Measurements from ENCODE around the gene SPOUT1.

The SPOUT1 gene

DNA sequence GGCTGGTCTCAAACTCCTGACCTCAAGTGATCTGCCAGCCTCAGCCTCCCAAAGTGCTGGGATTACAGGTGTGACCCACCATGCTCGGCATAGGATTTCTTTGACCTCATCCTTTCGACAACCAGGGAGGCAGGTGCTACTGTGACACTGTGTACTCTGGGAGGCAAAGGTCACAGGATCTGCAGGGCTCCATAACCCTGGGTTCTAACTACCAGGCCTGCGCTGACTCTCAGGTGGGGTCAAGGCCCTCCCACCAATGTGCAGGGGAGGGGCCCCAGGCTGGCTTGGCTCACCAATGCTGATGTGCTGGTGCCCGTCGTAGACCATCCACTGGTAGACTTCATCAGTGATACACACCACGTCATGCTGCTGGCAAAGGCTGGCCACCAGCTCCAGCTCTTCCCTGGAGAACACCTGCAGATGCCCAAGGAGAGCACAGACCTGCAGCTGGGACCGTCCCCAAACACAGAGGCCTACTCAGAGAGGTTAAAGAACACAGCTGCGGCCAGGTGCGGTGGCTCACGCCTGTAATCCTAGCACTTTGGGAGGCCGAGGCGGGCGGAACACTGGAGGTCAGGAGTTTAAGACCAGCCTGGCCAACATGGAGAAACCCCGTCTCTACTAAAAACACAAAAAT, 7.0 kb upstream of the SPOUT1 start:
- DNase-seq (ENCODE audit: low read depth): no peak

DNA sequence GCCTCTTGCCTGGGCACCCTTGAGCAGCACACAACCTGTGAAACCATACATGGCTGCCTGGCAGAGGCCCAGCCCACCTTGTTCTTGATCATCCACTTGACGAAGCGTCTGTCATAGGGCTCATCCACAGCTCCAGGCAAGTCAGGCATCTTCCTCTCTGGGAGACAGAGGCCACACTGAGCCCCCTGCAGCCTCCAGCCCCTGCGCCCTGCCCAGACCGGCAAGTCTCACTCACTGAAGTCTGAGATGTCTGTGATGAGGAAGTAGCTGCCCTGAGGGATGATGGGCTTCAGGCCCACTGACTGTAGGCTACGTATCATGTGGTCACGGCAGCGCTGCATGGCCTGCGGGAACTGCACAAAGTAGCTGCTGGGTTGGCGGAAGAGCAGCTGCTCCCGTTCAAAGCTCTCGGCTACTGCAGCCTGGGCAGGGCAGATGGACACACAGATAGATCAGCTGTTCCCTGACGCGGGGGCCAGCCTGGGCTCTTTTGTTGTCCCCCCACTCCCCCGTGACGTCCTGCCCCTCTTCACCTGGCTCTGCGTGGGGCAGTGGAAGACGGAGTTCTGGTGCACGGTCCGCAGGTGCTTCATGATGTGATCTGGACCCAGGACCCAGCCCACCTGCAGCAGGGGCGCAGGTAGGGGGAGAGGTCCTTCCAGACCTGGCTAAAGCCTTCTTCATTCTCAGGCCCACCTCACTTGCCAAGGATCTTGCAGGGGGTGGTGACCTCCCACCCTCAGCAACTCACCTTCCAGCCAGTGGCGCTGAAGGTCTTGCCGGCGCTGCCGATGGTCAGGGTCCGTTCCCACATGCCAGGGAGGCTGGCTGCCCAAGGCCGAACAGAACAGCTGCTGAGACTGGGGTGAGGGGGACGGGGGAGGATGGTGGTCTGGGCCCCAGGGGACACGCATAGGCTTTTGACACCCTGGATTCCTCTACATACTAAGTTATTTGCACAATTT, 5.9 kb upstream of the SPOUT1 start:
- no peak for DNase-seq (ENCODE audit: low read depth)

DNA sequence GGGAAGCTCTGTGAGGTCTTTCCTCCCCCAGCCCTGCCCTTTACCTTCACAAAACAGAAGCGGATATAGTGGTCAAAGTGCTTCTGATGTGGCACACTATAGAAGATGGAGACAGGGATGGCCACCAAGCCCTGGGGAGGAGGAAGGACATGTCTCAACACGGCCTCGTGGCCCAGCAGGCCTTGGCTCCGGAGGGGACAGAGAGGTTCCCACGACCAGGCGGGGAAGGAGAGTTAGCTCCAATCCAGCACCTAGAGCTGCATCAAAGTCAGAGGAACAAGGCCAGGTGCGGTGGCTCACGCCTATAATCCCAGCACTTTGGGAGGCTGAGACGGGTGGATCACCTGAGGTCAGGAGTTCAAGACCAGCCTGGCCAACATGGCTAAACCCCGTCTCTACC, 4.1 kb upstream of the SPOUT1 start:
- DNase-seq (ENCODE audit: low read depth): no peak

DNA sequence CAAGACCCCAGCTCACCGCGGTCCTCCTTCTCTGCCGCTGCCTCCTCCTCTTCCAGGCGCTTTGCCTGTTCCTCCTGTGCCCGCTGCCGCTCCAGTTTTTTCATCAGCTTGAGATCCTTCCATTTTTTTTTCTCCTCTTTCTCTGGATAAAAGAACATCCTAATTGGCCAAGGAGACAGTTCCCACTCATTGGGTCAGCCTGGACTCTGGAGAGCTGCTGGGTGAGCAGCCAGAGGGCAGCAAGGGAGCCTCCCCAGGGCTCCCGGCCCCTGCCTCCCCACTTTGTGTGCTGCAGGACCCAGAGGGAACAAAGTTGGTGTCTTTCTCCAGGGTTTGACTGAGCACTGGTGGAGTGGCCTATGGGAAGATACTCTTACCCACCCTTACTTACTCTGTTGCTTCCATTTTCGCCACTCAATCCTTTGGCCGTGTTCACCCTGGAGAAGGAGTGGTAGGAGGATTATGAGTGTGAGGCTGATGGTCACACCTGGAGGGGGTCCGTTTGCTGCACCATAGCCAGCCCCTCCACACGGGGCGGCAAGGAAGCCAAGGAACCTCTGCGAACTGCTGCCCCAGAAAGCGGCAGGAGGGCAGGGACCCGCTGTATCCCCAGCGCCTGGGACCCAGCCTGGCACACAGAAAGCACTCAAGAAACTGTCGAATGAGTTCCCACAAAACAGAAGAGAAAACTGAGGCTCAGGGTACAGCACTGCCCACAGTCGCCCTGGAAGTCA, 708 bp downstream of the SPOUT1 start:
- DNase-seq (ENCODE audit: low read depth): no peak

DNA sequence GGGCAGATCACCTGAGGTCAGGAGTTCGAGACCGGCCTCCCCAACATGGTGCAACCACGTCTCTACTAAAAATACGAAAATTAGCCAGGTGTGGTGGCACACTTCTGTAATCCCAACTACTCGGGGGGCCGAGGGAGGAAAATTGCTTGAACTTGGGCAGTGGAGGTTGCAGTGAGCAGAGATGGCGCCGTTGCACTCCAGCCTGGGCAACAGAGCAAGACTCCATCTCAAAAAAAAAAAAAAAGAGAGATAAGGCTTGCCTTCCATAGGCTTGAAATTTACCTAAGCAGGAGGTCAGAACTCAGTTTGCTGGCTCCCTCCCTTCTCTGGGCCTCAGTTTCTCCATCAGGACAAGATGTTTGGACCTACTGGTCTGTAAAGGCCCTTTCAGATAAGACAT, 1.3 kb downstream of the SPOUT1 start:
- DNase-seq (ENCODE audit: low read depth): no peak

DNA sequence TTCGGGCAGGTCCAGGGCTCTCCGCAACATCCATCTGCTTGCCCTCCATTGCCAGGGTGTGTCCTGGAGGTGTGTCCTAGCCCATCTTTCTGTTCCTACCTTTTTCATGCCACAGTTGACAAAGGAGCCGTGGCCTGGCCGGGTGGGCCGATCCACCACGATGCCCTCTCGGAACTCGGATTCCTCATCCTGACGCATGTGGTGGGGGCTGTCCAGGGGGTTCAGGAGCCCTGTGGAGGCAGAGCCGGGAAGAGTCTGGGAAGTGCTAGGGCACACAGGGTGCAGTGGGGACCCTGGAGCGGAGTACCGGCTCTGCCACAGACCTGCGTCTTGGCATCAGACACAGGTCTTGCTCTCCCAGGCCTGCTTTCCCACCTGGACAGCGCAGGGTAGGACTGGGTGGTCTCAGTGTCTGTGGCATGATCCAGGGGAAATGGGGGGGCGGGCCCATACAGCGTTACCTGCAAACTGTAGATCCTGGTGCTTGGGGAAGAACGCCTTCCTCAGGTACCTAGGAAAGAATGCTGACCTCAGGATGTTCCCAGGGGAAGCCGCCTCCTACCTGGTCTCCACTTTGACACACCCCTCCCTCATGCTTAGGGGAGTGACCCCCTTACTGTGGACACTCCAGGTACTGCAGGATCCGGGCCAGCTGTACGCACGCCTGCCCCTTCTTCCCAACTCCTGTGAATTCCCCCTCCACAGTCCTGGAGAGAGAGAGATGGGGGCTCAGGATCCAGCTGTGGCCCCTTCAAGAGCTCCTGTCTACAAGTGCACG, 3.5 kb downstream of the SPOUT1 start:
- no peak for DNase-seq (ENCODE audit: low read depth)

DNA sequence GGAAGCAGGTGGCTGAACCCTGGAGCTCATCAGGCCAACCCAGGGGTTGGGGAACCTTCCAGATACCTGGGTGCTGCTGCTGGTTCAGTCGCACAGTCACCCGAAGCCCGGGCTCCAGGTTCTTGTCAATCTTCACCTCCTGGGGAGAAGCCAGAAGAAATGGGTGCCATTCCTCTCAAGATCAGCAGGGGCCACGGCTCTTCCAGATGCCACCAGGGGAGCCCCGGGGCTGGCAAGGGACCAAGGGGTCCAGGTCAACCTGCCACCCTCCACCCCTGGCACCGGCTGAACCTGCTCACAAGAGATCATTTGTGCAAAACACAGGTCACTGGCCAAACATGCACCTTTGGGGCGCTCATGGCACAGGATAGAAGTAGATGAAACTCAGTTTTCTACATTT, 4.7 kb downstream of the SPOUT1 start:
- DNase-seq (ENCODE audit: low read depth): no peak

DNA sequence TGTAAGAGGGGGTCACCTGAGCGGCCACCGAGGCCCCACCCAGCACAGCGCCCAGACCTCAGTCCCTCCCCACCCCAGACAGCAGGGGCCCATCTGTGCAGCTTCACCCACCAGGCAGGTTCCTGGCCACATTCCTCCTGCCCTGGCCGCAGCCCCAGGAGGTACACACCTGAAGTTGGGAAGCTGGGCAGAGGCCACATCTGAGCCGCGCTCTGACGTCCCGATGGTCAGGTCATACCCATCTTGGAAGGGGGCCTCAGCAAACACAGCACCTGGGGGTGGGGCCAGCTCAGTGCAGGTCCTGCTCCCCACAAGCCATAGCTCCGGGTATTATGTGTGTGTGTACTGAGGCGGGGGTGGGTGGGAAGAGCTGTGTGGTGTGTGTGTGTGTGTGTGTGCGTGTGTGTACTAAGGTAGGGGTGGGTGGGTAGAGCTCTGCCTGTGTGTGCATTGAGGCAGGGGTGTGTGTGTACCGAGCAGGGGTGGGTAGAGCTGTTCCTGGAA, 5.6 kb downstream of the SPOUT1 start:
- DNase-seq (ENCODE audit: low read depth): no peak

DNA sequence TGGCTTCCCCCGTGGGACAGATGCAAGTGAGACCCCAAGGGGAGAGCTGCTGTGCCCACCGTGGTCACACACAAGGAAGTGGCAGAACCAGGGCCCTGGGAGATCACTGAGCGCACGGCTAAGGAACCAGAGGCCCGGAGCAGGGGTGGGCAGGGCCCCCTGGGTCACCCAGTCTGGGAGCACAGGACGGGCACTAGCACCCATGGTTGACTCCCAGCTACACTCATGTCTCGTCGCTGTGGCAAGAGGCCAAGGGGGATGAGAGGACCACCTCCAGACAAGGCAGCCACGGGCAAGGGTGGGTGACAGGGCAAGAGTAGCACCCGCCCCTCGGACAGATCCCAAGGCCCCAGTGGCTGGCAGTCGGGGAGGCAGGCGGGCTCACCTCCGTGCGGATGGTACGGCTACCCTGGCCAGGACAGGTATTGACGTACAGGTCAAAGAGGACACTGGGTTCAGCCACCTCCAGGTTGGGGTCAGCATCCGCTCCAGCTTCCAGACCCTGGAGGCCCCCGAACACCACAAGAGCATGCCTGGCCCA, 6.2 kb downstream of the SPOUT1 start:
- DNase-seq (ENCODE audit: low read depth): no peak

DNA sequence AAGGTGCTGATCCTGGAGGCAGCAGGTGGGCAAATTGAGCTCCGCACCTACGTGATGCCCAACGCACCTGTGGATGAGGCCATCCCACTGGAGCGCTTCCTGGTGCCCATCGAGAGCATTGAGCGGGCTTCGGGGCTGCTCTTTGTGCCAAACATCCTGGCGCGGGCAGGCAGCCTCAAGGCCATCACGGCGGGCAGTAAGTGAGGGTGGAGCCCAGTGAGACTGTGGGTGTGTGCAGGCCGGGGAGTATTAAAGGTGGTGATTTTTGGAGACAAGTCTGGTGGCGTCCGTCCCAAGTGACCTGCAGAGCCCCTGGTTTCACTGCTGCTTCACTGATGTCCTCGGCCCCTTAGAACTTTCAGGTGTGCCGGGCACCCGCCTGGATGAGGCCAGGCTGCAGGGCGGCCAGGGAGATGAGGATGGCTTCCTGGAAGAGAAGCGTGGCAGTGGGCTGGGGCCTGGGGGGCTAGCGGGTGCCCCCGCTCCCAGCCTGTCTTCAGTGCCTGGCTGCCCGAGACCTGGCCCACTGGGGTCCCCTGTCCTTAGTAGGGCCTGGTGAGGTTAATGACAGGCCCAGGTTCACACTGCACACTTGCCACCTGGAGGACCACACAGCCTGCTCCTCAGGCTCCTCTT, 7.1 kb downstream of the SPOUT1 start:
- DNase-seq (ENCODE audit: low read depth): no peak

DNA sequence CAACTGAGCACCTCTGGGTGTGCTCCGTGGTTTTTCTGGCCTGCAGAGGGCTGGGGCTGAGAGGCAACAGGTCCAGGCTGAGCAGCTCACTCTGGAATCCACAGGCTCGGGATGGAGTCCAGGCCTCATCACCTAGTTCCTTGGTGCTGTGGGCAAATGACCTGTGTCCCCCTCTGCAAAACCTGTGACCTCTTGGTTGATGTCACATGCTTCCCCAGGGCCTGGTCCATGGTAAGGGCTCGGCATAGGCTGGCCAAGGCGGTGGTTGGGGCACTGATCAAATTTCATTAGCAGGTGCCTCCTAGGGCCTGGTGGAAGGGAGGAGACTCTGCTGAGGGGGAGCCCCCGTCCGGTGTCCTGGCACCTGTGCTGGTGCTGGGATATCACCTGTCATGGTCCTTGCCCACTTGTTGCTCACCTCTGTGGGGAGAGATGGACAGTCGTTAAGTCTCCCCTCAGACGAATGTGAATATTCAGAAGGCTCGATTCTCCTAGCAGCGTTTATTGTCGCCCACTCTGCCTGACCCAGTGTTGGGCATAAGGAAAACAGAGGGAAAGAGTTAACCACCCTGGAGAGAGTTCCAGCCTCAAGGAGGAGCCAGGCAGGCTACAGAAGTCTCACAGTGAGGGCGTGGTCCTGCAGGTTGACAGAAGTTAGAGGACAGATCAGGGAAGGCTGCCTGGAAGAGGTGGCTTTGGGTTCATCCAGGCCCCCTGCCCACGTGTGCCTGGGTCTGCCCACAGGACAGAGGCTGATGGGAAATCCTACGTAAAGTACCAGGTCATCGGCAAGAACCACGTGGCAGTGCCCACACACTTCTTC, 7.8 kb downstream of the SPOUT1 start:
- DNase-seq (ENCODE audit: low read depth): no peak

DNA sequence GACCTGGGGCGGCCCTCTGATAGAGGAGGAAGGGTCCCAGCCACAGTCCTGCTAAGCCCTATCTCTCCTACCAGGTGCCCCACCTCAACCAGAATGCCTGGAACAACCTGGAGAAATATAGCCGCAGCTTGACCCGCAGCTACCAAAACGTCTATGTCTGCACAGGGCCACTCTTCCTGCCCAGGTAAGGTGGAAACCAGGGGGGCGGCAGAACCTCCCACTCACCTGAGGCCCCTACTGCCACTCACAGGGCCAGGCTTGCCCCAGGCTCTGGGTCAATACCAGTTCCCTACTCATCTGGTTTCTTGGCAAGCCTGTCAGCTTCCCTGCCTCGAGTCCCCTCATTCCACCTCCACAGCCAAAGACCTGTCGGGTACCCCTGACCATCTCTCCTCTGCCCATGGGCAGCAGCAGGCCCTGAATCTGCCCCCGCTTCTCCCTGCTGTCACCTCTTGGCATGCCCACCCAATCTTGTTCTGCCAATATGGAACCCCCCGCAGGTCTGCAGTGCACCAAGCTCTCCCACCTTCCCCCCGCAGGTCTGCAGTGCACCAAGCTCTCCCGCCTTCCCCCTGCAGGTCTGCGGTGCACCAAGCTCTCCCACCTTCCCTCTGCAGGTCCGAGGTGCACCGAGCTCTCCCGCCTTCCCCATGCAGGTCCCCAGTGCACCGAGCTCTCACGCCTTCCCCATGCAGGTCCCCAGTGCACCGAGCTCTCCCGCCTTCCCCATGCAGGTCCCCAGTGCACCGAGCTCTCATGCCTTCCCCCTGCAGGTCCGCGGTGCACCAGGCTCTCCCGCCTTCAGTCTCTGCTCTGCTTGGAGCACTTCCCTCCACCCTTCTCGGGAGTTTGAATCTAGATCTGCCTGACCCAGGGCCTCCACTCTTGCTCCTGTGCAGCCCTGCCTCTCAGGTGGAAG, 8.7 kb downstream of the SPOUT1 start:
- no peak for DNase-seq (ENCODE audit: low read depth)

DNA sequence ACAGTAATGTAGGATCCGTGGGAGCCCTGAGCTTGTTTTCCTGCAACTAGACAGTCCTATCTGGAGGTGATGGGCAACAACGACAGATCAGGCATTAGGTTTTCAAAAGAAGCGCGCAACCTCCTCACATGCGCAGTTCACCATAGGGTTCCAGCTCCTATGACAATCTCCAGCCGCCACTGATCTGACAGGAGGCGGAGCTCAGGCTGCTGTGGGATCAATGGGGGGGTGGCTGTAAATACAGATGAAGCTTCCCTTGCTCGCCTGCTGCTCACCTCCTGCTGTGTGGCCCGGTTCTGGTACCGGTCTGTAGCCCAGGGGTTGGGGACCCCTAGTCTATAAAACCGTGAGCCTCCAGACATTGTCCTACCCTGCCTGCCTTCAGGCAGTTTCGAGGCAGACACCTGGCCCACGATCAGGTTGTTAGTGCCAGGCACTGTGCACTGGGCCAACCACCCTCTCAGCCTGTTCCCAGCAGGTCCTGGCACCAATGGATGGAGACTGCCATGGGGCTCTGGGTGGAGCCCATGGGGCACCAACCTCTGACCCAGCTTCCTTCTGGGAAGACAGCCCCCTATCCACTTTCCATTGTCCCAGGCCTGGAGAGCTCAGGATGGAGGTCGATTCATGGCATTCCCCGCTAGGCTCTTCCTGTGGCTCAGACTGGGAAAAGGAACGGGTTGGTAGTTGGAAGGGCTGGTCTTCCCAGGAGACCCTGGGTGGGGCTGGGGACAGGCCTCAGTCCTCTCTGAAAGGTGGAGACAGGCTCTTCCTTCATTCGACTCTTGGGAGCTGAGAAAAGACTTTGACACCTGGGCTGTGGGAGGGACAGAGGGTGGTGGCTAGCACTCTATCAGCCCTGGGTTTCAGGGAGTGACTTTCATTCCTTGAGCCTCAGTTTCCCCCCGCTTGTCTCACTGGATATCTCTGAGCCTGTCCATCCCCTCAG, 9.6 kb downstream of the SPOUT1 start:
- DNase-seq (ENCODE audit: low read depth): no peak

DNA sequence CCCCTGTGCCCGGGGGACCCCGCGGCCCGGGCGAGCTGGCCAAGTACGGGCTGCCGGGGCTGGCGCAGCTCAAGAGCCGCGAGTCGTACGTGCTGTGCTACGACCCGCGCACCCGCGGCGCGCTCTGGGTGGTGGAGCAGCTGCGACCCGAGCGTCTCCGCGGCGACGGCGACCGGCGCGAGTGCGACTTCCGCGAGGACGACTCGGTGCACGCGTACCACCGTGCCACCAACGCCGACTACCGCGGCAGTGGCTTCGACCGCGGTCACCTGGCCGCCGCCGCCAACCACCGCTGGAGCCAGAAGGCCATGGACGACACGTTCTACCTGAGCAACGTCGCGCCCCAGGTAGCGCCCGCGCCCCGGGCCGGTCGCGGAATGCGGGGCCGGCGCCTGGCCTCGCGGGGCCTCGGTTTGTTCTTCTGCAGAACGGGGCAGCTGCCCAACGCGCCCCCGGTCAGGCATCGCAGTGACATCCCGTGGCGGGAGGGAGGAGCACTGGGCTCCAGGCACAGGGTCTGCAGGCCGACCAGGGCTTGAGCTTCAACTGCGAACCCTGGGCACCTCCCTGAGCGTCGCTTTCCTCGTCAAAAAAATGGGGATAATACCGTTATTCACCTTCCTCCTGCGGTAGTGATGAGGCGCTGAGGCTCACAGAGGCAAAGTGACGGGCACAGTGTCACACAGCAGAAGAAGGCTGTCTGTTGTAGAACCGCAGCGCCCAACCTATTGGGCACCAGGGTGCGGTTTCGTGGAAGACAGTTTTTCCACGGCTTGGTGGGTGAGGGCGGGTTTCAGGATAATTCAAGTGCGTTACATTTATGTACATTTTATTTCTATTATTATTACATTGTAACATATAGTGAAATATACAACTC, 10.5 kb downstream of the SPOUT1 start:
- DNase-seq (ENCODE audit: low read depth): no peak

DNA sequence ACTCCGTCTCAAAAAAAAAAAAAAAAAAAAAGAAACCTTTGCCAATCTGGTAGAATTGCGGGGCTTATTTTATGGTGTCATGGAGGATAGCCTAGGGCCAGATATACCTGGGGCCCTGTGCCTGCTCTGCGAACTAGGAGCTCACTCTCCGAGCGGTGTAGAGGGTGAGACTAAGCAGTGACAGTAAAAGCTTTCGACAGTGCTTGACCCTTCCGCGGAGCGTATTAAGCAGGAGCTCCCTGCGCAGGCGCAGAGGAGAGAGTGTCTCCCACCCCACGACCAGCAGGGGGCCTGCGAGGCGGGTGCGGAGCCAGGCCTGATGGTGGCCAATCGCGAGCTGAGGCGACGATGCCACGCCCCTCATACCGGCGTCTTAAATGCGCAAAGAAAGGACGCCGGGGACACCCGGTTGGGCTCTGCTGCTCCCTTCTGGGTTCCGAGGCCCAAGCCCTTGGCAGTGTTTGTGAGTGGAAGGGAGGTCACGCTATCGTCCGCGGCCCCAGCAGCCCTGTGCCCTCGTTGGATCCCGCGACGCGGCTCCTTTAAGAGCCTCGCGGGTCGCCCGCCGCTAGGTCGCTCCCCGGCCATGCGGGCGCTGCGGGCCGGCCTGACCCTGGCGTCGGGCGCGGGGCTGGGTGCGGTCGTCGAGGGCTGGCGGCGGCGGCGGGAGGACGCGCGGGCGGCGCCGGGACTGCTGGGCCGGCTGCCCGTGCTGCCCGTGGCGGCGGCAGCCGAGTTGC, 11.3 kb downstream of the SPOUT1 start, which contains the start of gene ENDOG:
ENDOG (plus strand) TSS at position 402 of the 740 bp plus-strand sequence; CDS start at position 587, 185 bp downstream.
- DNase-seq (ENCODE audit: low read depth): peak; percentile 76

DNA sequence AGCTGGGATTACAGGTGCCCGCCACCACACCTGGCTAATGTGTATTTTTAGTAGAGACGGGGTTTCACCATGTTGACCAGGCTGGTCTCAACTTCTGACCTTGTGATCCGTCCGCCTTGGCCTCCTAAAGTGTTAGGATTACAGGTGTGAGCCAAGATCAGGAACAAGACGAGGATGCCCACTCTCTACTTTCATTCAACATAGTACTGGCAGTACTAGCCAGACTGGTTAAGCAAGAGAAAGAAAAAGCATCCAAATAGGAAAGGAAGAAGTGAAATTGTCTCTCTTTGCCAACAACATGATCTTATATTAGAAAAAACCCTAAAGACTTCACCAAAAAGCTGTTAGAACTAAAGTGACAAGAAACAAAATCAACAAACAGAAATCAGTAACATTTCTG, 18.7 kb downstream of the SPOUT1 start:
- DNase-seq (ENCODE audit: low read depth): no peak

Data from non-pigmented ciliary epithelial cell (primary cell).